NT2/D1 (cell line): ENCODE results near the gene TBX4.

Experiments used
- SUZ12 ChIP-seq: IDR thresholded peaks from 2 replicates; pipeline ENCODE4 v1.6.1; 2011; ENCODE audit not compliant: insufficient read length, insufficient read depth; ENCODE audit errors: extremely low read depth
- YY1 ChIP-seq: IDR thresholded peaks from 2 replicates; pipeline ENCODE4 v1.6.1; 2011; ENCODE audit not compliant: insufficient read length, insufficient read depth
- ZNF274 ChIP-seq: IDR thresholded peaks from 2 replicates; pipeline ENCODE4 v1.6.1; 2011; ENCODE audit warnings: mild to moderate bottlenecking, low read depth, low read length

DNA sequence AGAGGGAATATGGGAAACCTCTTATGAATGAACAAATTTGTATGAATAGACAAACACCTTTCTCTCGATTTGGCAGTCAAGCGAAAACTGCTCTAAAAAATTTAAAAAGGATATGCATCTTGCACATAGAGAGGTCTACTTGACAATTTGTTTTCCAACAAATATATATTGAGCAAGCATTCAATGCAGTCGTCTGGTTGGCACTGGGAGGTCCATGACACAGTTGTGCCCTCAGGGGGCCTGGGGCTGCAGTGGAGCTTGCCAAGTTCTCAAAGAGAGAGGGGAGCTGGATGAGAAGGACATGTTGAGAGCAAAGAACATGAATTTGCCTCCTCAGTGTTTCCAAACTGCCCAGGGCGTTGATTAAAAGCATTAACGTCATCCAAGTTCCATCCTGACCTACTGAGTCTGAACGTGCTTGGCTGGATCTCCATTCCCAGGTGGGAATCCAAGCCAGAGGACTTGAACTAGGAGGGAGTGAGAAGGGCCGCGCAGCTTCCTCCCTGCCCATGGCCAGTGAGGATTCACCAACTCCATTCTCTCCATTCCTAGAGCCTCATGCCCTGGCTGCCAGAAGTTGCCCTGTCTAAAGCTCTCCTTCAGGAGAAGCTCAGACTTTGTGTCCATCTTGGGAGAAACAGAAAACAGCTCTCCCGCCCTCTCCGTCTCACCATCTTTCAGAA lies 28.1 kb upstream of the TBX4 start:
- TF ChIP-seq ZNF274 (no peak), SUZ12 (no peak), YY1 (no peak)
